Measurements from ENCODE around the gene ZNF106.

ZNF106 gene

GRCh38 chr15:42419369-42419768 is 71.6 kb downstream of the ZNF106 start:
- H4K12ac ChIP-seq (ENCODE audit: low read depth, low read length): no peak overlapping the region
- no peak overlapping the region for H4K91ac ChIP-seq (ENCODE audit: low read depth, low read length)
- H2BK120ac ChIP-seq (ENCODE audit: insufficient read depth, low read length, poor library complexity): no peak overlapping the region
- no peak overlapping the region for H3K23ac ChIP-seq (ENCODE audit: low read length)
- no peak overlapping the region for H3K14ac ChIP-seq (ENCODE audit: low read length)
- no peak overlapping the region for H2AK5ac ChIP-seq (ENCODE audit: low read length)
- H3K27ac ChIP-seq (ENCODE audit: low read depth, low read length): no peak overlapping the region
- no peaks in the 10 kb centered on the region for H3K9me3 ChIP-seq (ENCODE audit: insufficient read depth, low read depth, low read length)
- H3K36me3 ChIP-seq (ENCODE audit: control insufficient read depth in 1 of 2, insufficient read depth in 2 of 2, low read length in 2 of 2): peaks cover 19 to 32% of the 10 kb centered on the region in 2 experiments
- H3K79me2 ChIP-seq (ENCODE audit: control insufficient read depth, insufficient read depth, low read length, poor library complexity): no peaks in the 10 kb centered on the region
- DNase-seq: no peak
- H3K18ac ChIP-seq (ENCODE audit: low read length): no peak overlapping the region
- H3K79me1 ChIP-seq (ENCODE audit: low read length): no peaks in the 10 kb centered on the region
- WGBS (ENCODE audit: extremely low coverage, insufficient coverage, insufficient read length): no CpG with 5 or more reads among the region's 7 CpGs
- H2AFZ ChIP-seq (ENCODE audit: insufficient read depth, low read length, poor library complexity): no peak overlapping the region
- no peak overlapping the region for H3K9ac ChIP-seq (ENCODE audit: low read length)
- H3K4me3 ChIP-seq (ENCODE audit: low read depth, low read length): no peak overlapping the region
- H2BK5ac ChIP-seq (ENCODE audit: low read depth, low read length, poor library complexity): no peak overlapping the region
- H3K4ac ChIP-seq (ENCODE audit: low read depth, low read length): no peak overlapping the region
- no peak overlapping the region for H2BK12ac ChIP-seq (ENCODE audit: low read length)
- H4K8ac ChIP-seq (ENCODE audit: low read depth, low read length): no peak overlapping the region
- no peaks in the 10 kb centered on the region for H3K4me1 ChIP-seq (ENCODE audit: control insufficient read depth in 1 of 2, insufficient read depth in 2 of 2, low read length in 2 of 2)
- H3K27me3 ChIP-seq (ENCODE audit: insufficient read depth, low read length): no peaks in the 10 kb centered on the region
- no peak overlapping the region for H3K4me2 ChIP-seq (ENCODE audit: low read length)

GRCh38 chr15:42413920-42414319 is 77.0 kb downstream of the ZNF106 start:
- Histone ChIP-seq H3K4ac (ENCODE audit: low read depth, low read length) (no peak overlapping the region), H3K36me3 (ENCODE audit: control insufficient read depth in 1 of 2, insufficient read depth in 2 of 2, low read length in 2 of 2) (peaks cover 10 to 39% of the 10 kb centered on the region in 2 experiments), H4K12ac (ENCODE audit: low read depth, low read length) (no peak overlapping the region), H2BK12ac (ENCODE audit: low read length) (no peak overlapping the region), H3K79me2 (ENCODE audit: control insufficient read depth, insufficient read depth, low read length, poor library complexity) (no peaks in the 10 kb centered on the region), H3K23ac (ENCODE audit: low read length) (no peak overlapping the region), H3K9me3 (ENCODE audit: insufficient read depth, low read depth, low read length) (no peaks in the 10 kb centered on the region), H3K9ac (ENCODE audit: low read length) (no peak overlapping the region), H3K4me1 (ENCODE audit: control insufficient read depth in 1 of 2, insufficient read depth in 2 of 2, low read length in 2 of 2) (no peaks in the 10 kb centered on the region), H3K14ac (ENCODE audit: low read length) (no peak overlapping the region), H4K91ac (ENCODE audit: low read depth, low read length) (no peak overlapping the region), H2AFZ (ENCODE audit: insufficient read depth, low read length, poor library complexity) (no peak overlapping the region), H2BK5ac (ENCODE audit: low read depth, low read length, poor library complexity) (no peak overlapping the region), H3K27ac (ENCODE audit: low read depth, low read length) (no peak overlapping the region), H3K79me1 (ENCODE audit: low read length) (no peaks in the 10 kb centered on the region), H3K4me2 (ENCODE audit: low read length) (no peak overlapping the region), H2BK120ac (ENCODE audit: insufficient read depth, low read length, poor library complexity) (no peak overlapping the region), H4K8ac (ENCODE audit: low read depth, low read length) (no peak overlapping the region), H3K27me3 (ENCODE audit: insufficient read depth, low read length) (no peaks in the 10 kb centered on the region), H3K18ac (ENCODE audit: low read length) (no peak overlapping the region), H3K4me3 (ENCODE audit: low read depth, low read length) (no peak overlapping the region), H2AK5ac (ENCODE audit: low read length) (no peak overlapping the region)
- DNase-seq: no peak
- no CpG with 5 or more reads among the region's 2 CpGs for WGBS (ENCODE audit: extremely low coverage, insufficient coverage, insufficient read length)

DNA sequence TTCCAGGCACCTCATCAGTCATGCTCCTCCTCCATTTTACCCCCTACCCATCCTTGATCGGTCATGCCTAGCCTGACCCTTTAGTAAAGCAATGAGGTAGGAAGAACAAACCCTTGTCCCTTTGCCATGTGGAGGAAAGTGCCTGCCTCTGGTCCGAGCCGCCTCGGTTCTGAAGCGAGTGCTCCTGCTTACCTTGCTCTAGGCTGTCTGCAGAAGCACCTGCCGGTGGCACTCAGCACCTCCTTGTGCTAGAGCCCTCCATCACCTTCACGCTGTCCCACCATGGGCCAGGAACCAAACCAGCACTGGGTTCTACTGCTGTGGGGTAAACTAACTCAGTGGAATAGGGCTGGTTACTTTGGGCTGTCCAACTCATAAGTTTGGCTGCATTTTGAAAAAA is 79.1 kb downstream of the ZNF106 start:
- no peak overlapping the region for H3K14ac ChIP-seq (ENCODE audit: low read length)
- no peak overlapping the region for H2BK5ac ChIP-seq (ENCODE audit: low read depth, low read length, poor library complexity)
- no peaks in the 10 kb centered on the region for H3K79me1 ChIP-seq (ENCODE audit: low read length)
- H3K18ac ChIP-seq (ENCODE audit: low read length): no peak overlapping the region
- no peak overlapping the region for H2AK5ac ChIP-seq (ENCODE audit: low read length)
- H3K27ac ChIP-seq (ENCODE audit: low read depth, low read length): no peak overlapping the region
- no peak overlapping the region for H2AFZ ChIP-seq (ENCODE audit: insufficient read depth, low read length, poor library complexity)
- H3K23ac ChIP-seq (ENCODE audit: low read length): no peak overlapping the region
- H3K9me3 ChIP-seq (ENCODE audit: insufficient read depth, low read depth, low read length): no peaks in the 10 kb centered on the region
- H4K91ac ChIP-seq (ENCODE audit: low read depth, low read length): no peak overlapping the region
- H2BK12ac ChIP-seq (ENCODE audit: low read length): no peak overlapping the region
- WGBS (ENCODE audit: extremely low coverage, insufficient coverage, insufficient read length): no CpG with 5 or more reads among the region's 7 CpGs
- H3K4me3 ChIP-seq (ENCODE audit: low read depth, low read length): no peak overlapping the region
- no peak overlapping the region for H3K4ac ChIP-seq (ENCODE audit: low read depth, low read length)
- no peak for DNase-seq
- H3K9ac ChIP-seq (ENCODE audit: low read length): no peak overlapping the region
- no peaks in the 10 kb centered on the region for H3K27me3 ChIP-seq (ENCODE audit: insufficient read depth, low read length)
- H4K12ac ChIP-seq (ENCODE audit: low read depth, low read length): no peak overlapping the region
- H3K79me2 ChIP-seq (ENCODE audit: control insufficient read depth, insufficient read depth, low read length, poor library complexity): no peaks in the 10 kb centered on the region
- peaks cover 9 to 32% of the 10 kb centered on the region in 2 experiments for H3K36me3 ChIP-seq (ENCODE audit: control insufficient read depth in 1 of 2, insufficient read depth in 2 of 2, low read length in 2 of 2)
- no peak overlapping the region for H4K8ac ChIP-seq (ENCODE audit: low read depth, low read length)
- H3K4me2 ChIP-seq (ENCODE audit: low read length): no peak overlapping the region
- no peaks in the 10 kb centered on the region for H3K4me1 ChIP-seq (ENCODE audit: control insufficient read depth in 1 of 2, insufficient read depth in 2 of 2, low read length in 2 of 2)
- no peak overlapping the region for H2BK120ac ChIP-seq (ENCODE audit: insufficient read depth, low read length, poor library complexity)

- no peak overlapping the region for H4K8ac ChIP-seq (ENCODE audit: low read depth, low read length)
- H2BK120ac ChIP-seq (ENCODE audit: insufficient read depth, low read length, poor library complexity): no peak overlapping the region
- H3K27me3 ChIP-seq (ENCODE audit: insufficient read depth, low read length): no peaks in the 10 kb centered on the region
- no peaks in the 10 kb centered on the region for H3K4me1 ChIP-seq (ENCODE audit: control insufficient read depth in 1 of 2, insufficient read depth in 2 of 2, low read length in 2 of 2)
- no peak overlapping the region for H2BK12ac ChIP-seq (ENCODE audit: low read length)
- H3K36me3 ChIP-seq (ENCODE audit: control insufficient read depth in 1 of 2, insufficient read depth in 2 of 2, low read length in 2 of 2): peaks cover 6 to 17% of the 10 kb centered on the region in 2 experiments
- H3K9ac ChIP-seq (ENCODE audit: low read length): no peak overlapping the region
- H3K27ac ChIP-seq (ENCODE audit: low read depth, low read length): no peak overlapping the region
- no peaks in the 10 kb centered on the region for H3K9me3 ChIP-seq (ENCODE audit: insufficient read depth, low read depth, low read length)
- H3K4me3 ChIP-seq (ENCODE audit: low read depth, low read length): no peak overlapping the region
- no peak overlapping the region for H2AFZ ChIP-seq (ENCODE audit: insufficient read depth, low read length, poor library complexity)
- no peaks in the 10 kb centered on the region for H3K79me2 ChIP-seq (ENCODE audit: control insufficient read depth, insufficient read depth, low read length, poor library complexity)
- H4K91ac ChIP-seq (ENCODE audit: low read depth, low read length): no peak overlapping the region
- no peak overlapping the region for H3K18ac ChIP-seq (ENCODE audit: low read length)
- H3K23ac ChIP-seq (ENCODE audit: low read length): no peak overlapping the region
- no peaks in the 10 kb centered on the region for H3K79me1 ChIP-seq (ENCODE audit: low read length)
- H3K4me2 ChIP-seq (ENCODE audit: low read length): no peak overlapping the region
- H2AK5ac ChIP-seq (ENCODE audit: low read length): no peak overlapping the region
- no peak overlapping the region for H4K12ac ChIP-seq (ENCODE audit: low read depth, low read length)
- no peak overlapping the region for H3K4ac ChIP-seq (ENCODE audit: low read depth, low read length)
- H2BK5ac ChIP-seq (ENCODE audit: low read depth, low read length, poor library complexity): no peak overlapping the region
- no CpG with 5 or more reads among the region's 9 CpGs for WGBS (ENCODE audit: extremely low coverage, insufficient coverage, insufficient read length)
- no peak overlapping the region for H3K14ac ChIP-seq (ENCODE audit: low read length)
- no peak for DNase-seq
Measured at GRCh38 chr15:42409011-42409410, 81.9 kb downstream of the ZNF106 start.

Data from trophoblast cell (in vitro differentiated cells and primary cell).